HG03575 (cell line): ENCODE data around the gene MAP4K3.
"Not testable (repeated sequence)": the region's sequence is repeated elsewhere in the genome, so short reads cannot be mapped to it uniquely, and the experiment has no call there.

Experiments used
- ATAC-seq: cut with Tn5 transposase; IDR thresholded peaks from one replicate; pipeline ENCODE4 v1.9.1; 2021; ENCODE audit not compliant: unreplicated experiment, insufficient number of reproducible peaks, low FRiP score; ENCODE audit errors: extremely low read depth

MAP4K3 gene

GRCh38 chr2:39380525-39381150, 56.4 kb downstream of the MAP4K3 start:
- no peak for ATAC-seq

GRCh38 chr2:39379643-39380524, 57.2 kb downstream of the MAP4K3 start:
- peak; percentile 61 for ATAC-seq

GRCh38 chr2:39378968-39379367, 58.1 kb downstream of the MAP4K3 start:
- ATAC-seq = no peak

GRCh38 chr2:39377226-39377939, 59.7 kb downstream of the MAP4K3 start:
- ATAC-seq = peak; percentile 76

- no peak for ATAC-seq
These were observed 61.2 kb downstream of the MAP4K3 start for GRCh38 chr2:39375917-39376316.

- no peak for ATAC-seq
These were observed 63.8 kb downstream of the MAP4K3 start for GRCh38 chr2:39373181-39373802.

GRCh38 chr2:39370101-39370500, 67.0 kb downstream of the MAP4K3 start:
- ATAC-seq = no peak

GRCh38 chr2:39368846-39369245, 68.2 kb downstream of the MAP4K3 start:
- ATAC-seq = no peak

GRCh38 chr2:39368376-39368775, 68.7 kb downstream of the MAP4K3 start:
- ATAC-seq = no peak

GRCh38 chr2:39362595-39362994, 74.5 kb downstream of the MAP4K3 start:
- ATAC-seq = no peak

GRCh38 chr2:39361511-39361910, 75.6 kb downstream of the MAP4K3 start:
- no peak for ATAC-seq

GRCh38 chr2:39360342-39360741, 76.7 kb downstream of the MAP4K3 start:
- ATAC-seq = not testable (repeated sequence)

- ATAC-seq = no peak
These were observed 77.5 kb downstream of the MAP4K3 start for GRCh38 chr2:39359453-39360038.

GRCh38 chr2:39356922-39357639, 80.0 kb downstream of the MAP4K3 start:
- no peak for ATAC-seq

GRCh38 chr2:39350658-39351057, 86.4 kb downstream of the MAP4K3 start:
- ATAC-seq = no peak

GRCh38 chr2:39338502-39338901, 98.6 kb downstream of the MAP4K3 start:
- no peak for ATAC-seq

GRCh38 chr2:39335930-39336329, 101.2 kb downstream of the MAP4K3 start:
- ATAC-seq = no peak

- ATAC-seq = no peak
These were observed 102.1 kb downstream of the MAP4K3 start for GRCh38 chr2:39334978-39335377.
